C4-2B (cell line): Measurements from ENCODE around the gene KCNQ1.

Experiments
- ZFX ChIP-seq: fragments of 450-650 bp; IDR thresholded peaks from 2 replicates; pipeline ENCODE4 v1.6.1; 2017
- TF ChIP-seq, protein P1 (sequence below): fragments of 450-650 bp; conservative IDR thresholded peaks from 2 replicates; pipeline ENCODE4 v1.5.1; 2017; ENCODE audit warnings: mild to moderate bottlenecking

DNA sequence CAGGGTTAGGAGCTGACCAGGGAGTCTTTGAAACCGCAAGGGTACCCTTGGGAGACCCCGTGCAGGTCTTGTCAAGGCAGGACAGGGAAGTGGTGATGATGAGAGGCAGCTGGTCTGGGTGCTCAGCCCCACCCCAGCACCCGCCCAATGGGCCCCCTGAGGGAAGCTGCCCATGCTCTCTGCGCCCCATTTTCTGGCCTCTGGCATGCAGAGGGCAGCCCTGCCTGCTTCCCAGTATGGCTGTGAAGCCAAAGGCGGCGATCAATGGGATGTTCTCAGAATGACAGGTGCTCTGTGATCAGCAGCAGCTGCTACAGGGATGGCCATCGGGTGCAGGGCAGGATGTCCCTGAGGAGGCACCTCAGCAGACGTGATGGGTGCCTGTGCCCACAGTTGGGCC lies 386.1 kb downstream of the KCNQ1 start:
- TF ChIP-seq, protein P1, sequence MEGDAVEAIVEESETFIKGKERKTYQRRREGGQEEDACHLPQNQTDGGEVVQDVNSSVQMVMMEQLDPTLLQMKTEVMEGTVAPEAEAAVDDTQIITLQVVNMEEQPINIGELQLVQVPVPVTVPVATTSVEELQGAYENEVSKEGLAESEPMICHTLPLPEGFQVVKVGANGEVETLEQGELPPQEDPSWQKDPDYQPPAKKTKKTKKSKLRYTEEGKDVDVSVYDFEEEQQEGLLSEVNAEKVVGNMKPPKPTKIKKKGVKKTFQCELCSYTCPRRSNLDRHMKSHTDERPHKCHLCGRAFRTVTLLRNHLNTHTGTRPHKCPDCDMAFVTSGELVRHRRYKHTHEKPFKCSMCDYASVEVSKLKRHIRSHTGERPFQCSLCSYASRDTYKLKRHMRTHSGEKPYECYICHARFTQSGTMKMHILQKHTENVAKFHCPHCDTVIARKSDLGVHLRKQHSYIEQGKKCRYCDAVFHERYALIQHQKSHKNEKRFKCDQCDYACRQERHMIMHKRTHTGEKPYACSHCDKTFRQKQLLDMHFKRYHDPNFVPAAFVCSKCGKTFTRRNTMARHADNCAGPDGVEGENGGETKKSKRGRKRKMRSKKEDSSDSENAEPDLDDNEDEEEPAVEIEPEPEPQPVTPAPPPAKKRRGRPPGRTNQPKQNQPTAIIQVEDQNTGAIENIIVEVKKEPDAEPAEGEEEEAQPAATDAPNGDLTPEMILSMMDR = no peak
- TF ChIP-seq ZFX = no peak
